ENCODE results near the gene SCLY.

The SCLY gene

GRCh38 chr2:238082151-238082550 lies 21.4 kb downstream of the SCLY start:
- no peak overlapping the region for H3K4me3 ChIP-seq (ENCODE audit: low read depth, low read length)
- DNase-seq (ENCODE audit: low read depth): no peak
- TF ChIP-seq CTCF (IDR thresholded peaks at IDR 0.05; ENCODE audit: low read depth, low read length, missing control alignments): no peak

GRCh38 chr2:238082827-238083226 lies 22.0 kb downstream of the SCLY start:
- DNase-seq (ENCODE audit: low read depth): no peak
- TF ChIP-seq CTCF (IDR thresholded peaks at IDR 0.05; ENCODE audit: low read depth, low read length, missing control alignments): no peak
- no peak overlapping the region for H3K4me3 ChIP-seq (ENCODE audit: low read depth, low read length)

GRCh38 chr2:238083919-238084318 lies 23.1 kb downstream of the SCLY start:
- DNase-seq (ENCODE audit: low read depth): no peak

DNA sequence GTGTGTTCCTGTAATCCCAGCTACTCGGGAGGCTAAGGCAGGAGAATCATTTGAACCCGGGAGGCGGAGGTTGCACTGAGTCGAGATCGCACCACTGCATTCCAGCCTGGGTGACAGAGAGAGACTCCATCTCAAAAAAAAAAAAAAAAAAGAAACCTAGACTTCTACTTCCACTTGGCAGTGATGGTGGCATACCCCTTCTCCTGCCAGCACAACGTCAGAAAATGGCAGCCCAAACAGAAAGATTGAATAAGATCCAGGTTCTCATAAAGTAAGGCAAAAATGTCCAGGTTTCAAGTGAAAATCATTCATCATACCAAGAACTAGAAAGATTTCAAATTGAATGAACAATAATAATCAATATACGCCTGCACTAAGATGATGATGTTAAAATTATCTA lies 24.0 kb downstream of the SCLY start:
- TF ChIP-seq CTCF (IDR thresholded peaks at IDR 0.05; ENCODE audit: low read depth, low read length, missing control alignments): no peak

More at GRCh38 chr2:238083919-238084318, 23.1 kb downstream of the SCLY start:
- TF ChIP-seq CTCF (IDR thresholded peaks at IDR 0.05; ENCODE audit: low read depth, low read length, missing control alignments): no peak
- no peak overlapping the region for H3K4me3 ChIP-seq (ENCODE audit: low read depth, low read length)

GRCh38 chr2:238085899-238086298 lies 25.1 kb downstream of the SCLY start:
- no peak for DNase-seq (ENCODE audit: low read depth)
- TF ChIP-seq CTCF (IDR thresholded peaks at IDR 0.05; ENCODE audit: low read depth, low read length, missing control alignments): no peak
- no peak overlapping the region for H3K4me3 ChIP-seq (ENCODE audit: low read depth, low read length)

More for the DNA sequence above, 24.0 kb downstream of the SCLY start:
- DNase-seq (ENCODE audit: low read depth): no peak
- no peak overlapping the region for H3K4me3 ChIP-seq (ENCODE audit: low read depth, low read length)

DNA sequence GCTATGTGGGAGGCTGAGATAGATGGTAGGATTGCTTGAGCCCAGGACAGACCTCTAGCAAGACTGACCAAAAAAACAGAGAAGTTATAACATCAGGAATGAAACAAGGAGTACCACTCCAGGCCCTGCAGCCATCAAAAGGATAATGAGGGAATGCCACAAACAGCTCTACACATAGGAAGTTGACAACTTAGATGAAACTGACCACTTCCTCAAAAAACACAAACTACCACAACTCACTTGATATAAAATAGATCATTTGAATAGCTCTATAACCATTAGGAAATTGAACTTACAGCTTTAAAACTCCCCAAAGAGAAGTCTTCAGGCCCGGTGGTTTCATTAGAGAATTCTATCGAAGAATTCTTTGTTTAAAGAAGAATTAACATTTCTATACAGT lies 26.4 kb downstream of the SCLY start:
- no peak for DNase-seq (ENCODE audit: low read depth)
- H3K4me3 ChIP-seq (ENCODE audit: low read depth, low read length): no peak overlapping the region
- TF ChIP-seq CTCF (IDR thresholded peaks at IDR 0.05; ENCODE audit: low read depth, low read length, missing control alignments): no peak

- no peak for DNase-seq (ENCODE audit: low read depth)
- H3K4me3 ChIP-seq (ENCODE audit: low read depth, low read length): no peak overlapping the region
- TF ChIP-seq CTCF (IDR thresholded peaks at IDR 0.05; ENCODE audit: low read depth, low read length, missing control alignments): no peak
These were observed 30.1 kb downstream of the SCLY start for GRCh38 chr2:238090887-238091286.

Data from GM12864 (cell line).